HuH-7.5 (cell line): ENCODE results near the gene CORO7.

Experiments used
- DNase-seq: peaks from one replicate; pipeline ENCODE4 v3.0.0; 2011; ENCODE audit warnings: low spot score

The CORO7 gene

DNA sequence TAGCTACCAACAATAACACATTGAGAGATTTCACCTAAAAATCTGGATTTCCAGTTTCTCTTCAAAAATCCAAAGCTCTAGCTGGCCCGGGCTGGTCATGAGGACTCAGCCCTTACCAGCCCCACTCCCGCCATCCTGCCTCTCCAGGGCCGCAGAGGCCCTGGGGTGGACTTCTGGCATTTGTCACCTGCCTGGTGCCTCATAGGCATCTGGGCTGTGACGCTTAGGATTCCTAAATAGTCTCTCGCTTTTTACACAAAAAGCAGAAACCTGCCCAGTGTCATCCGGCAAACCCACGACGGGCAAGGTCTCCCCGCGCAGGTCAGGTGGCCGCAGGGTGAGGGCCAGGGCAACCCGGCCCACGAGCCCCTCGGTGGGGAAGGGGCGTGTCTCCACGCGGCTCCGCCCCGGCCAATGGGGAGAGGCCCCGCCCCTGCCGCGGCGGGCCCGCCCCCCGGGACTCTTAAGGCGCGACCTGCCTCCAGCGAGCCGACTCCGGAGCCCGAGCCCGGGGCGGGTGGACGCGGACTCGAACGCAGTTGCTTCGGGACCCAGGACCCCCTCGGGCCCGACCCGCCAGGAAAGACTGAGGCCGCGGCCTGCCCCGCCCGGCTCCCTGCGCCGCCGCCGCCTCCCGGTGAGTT, 44.9 kb downstream of the CORO7 start, which contains the start of gene VASN:
VASN (plus strand) TSS at position 492 of the 644 bp plus-strand sequence. CDS start 9,030 bp downstream, outside the sequence.
- peak; percentile 94 for DNase-seq

DNA sequence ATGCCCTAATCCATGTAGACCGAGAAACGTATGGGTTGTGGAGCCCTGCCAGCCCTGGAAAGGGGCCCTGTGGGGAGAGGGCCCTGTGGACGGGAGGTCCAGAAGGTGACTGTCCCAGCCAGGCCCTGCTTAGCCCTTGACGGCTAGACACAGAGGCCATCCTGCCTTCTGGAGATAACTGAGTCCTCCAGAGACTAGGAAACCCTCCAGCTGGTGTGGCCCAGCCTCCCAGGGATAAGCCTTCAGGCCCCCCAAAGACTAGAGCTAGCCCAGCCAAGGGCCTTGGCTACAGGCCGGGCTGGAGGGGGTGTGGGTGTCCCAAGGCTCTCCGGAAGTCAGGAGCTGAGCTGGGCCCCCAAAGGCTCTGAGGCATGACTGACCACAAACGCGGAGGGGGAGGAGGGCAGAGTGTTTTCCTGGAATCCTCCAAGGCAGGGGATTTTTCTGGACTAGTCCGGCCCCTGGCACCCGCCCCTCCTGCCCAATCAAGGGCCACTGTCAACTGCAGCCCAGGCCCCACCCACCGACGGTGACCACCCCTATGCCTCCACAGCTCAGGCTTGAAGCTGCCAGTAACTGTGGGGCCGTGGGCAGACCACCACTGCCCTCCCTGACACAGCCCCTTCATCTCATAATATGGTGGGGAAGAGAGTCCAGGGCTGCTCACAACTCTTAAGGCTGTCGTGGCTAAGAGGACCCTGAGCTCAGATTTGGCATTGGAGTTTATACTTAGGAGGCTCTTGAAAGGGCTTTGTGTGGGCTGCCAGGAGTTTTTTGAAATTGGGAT, 45.6 kb downstream of the CORO7 start:
- no peak for DNase-seq

DNA sequence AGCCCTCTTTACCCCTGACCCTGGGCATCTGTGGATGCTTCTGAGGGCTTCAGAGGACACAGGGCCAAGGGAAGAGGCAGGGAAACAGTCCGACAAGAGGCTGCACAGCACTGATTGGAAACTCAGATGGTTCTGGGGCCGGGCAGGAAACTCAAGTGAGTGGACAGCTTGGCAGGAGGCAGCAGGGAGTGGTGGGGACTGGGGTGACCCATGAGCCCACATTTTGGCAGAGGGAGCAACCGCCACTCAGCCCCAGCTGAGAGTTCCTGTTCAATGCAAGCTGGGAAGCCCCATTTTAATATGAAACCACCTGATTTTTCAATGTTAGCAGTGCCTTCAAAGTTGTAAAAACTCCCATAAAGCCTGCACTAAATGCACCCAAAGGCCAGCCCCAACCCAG, 46.2 kb downstream of the CORO7 start:
- DNase-seq = no peak

DNA sequence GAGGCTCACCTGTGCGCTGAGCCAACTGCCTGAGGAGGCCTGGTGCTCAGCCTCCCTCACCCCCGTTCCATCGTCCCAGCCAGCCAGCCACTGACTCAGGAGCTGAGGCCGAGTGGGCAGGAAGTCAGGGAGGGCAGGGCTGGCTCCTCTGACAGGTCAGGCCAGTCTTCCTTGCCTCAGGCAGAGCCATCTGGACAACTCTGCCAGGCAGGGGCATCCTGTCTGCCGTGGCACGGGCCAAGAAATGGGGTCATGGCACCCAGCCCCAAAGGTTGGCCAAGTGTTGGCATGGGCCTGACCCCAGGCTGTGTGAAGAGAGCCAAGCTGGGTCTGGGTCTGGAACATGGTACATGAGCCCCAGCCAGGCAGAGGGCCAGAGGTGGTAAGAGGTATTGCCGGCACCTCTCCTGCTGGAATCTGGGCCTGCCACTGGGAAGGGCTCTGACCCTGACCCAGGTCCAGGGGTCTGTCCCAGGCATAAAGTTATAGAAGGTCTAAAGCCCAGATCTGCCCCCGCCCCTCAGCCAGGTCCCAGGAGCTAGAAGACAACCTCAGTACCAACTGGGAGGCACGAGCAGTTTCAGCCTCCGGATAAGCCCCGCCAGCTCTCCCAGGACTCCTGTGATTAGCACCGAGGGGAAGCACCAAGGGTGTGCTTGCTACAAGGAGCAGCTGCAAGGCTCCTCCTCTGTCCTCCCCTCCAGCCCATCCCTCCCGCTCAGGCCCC, 47.2 kb downstream of the CORO7 start:
- DNase-seq = no peak

DNA sequence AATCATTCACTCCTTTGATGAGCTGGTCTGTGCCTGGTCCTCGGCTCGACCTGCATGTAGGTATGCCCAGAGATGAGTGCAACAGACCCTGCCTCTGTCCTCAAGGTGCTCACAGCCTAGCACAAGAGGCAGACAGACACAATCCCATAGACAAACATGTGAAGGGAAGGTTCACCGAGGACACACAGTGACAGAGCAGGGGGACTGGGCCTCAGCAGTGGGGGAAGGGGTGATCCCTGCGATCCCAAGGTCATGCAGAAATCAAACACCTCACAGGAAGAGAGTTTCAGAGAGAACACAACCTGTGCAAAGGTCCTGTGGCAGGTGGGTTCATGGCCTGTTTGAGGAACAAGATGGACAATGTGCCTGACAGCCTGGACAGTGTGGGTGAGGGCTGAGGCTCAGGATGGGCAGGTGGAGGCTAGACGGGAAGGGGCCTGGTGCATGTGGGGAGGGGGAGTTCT, 49.0 kb downstream of the CORO7 start:
- DNase-seq = no peak

DNA sequence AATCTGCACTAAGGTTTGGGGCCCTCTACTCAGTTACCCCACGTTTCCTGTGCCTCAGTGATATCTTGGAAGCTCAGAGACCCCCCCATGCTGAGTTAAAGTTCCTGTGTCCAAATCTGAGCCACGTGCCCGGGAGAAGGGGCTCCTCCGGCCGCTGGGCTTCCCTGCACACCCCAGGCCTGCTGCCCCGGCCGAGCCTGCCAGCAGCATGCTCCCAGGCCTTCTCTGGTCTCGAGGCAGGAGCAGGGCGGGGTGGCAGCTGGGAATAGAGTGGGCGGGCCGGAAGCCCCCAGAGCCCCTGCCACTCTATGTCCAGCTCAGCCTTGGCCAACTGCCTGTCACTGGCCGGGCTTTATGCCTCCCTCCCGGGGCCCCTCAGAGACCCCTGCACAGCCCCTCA, 50.4 kb downstream of the CORO7 start:
- no peak for DNase-seq

DNA sequence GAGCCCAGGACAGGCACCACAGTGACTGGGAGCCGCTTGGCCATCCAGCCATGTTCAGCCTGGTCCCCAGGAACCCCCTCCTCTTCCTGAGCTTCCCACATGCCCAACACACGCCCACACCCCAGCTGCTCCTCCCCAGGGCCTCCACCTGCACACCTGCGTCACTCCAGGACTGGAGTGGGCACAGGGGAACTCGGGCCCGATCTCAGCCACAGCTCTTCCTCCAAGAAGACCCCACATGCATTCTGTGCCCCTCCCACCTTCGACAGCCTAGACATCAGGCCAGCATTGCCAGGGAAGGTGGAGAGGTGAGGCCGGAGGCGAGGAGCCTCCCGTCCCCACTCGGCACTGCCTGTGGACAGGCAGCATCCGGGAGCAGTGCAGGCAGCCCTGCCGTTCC, 50.8 kb downstream of the CORO7 start:
- DNase-seq = no peak

DNA sequence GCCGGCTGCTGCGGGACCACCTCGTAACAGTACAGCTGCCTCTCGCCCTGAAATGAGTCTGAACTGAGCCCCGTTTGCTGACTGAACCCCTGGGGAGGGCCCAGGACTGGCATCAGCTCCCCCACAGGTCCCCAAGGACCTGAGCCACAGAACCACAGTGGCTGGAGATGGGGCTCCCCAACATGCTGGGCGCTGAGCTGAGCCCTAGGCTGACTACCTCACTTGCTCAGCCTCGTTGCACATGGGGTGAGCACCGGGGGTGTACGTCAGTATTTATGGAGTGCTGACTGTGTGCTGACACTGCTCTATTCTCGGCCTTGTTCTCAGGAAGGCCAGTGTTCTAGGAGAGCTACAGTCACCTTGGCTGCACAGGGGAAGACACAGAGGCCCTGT, 51.4 kb downstream of the CORO7 start:
- DNase-seq = no peak

DNA sequence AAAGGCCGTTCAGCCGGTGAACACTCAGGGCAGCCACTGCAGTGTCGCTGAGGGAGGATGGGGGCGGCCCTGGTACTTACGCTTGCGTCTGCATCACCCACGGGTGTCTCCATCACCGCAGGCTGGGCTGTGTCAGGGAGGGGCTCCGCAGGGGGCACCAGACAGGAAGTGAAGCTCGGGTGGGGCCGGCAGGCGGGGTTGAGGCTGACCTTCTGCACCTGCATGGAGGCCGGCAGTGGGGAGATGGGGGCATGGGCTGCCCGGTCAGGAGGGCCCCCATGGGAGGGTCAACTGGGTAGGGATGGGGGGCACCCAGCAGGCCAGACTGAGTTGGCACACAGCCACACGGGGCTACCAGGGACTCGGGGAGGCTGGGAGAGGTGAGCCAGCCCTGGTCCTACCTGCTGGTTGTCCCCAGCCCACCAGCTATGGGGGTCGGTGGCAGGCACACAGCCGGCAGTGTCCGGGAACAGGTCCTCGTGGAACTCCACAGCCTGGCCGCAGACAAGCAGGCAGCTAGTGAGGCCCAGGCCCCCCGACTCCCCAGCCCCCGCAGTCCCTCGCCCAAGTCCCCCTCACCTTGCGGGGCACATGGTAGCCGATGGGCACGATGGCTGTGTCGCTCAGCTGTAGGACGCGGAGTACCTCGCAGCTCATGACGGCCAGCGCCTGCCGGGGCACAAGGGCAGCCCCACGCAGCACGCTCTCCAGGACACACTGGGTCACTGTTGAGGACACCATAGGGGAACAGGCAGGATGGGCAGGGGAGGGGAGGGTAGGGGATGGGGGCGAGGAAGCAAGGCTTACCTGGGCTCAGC, 52.0 kb downstream of the CORO7 start:
- DNase-seq = no peak

DNA sequence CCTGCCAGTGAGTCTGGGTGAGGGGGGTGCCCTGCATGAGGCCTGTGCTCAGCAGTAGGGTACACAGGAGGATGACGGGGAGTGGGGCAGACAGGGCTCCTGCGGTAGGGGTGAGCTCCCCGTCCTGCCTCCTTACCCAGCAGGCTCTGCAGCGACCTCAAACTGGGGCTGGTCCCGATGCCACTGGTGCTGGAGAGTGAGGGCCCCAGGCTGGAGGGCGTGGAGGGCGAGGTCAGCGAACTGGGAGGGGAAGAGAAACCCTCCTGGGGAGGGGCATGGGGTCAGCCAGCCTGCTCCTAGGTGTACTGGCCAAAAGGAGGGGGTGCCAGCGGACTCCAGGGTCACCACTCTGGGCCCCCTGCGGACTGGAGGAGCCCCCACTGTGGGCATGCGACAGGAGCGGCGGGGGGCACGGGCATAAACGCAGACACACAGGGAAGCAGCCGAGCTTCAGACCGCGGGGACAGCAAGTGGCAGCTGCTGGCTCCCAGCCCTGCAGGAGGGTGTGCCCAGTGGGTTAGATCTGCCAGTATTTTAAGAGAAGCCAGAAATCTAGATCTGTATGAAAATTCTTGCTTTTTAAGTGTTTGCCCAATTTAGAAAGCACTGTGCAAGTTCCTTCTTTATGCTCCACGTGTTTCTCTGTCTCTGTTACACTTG, 53.8 kb downstream of the CORO7 start:
- DNase-seq = no peak

DNA sequence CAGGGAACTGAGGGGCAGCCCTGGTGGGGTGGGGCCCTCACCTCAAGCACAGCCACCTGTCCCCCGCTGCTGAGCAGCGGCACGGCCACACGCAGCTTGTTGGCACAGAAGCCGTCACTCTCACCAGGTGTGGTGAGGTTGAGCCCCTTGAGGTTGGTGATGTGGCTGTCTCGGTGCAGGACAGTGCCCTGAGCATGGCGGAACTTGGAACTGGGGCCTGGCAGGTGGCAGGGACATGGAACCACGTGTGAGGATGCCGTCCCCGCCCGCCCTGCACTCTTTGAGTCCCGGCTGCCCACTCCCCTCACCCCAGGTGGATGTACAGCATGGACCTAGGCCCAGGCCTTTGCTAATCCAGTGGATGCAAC, 54.5 kb downstream of the CORO7 start:
- no peak for DNase-seq

DNA sequence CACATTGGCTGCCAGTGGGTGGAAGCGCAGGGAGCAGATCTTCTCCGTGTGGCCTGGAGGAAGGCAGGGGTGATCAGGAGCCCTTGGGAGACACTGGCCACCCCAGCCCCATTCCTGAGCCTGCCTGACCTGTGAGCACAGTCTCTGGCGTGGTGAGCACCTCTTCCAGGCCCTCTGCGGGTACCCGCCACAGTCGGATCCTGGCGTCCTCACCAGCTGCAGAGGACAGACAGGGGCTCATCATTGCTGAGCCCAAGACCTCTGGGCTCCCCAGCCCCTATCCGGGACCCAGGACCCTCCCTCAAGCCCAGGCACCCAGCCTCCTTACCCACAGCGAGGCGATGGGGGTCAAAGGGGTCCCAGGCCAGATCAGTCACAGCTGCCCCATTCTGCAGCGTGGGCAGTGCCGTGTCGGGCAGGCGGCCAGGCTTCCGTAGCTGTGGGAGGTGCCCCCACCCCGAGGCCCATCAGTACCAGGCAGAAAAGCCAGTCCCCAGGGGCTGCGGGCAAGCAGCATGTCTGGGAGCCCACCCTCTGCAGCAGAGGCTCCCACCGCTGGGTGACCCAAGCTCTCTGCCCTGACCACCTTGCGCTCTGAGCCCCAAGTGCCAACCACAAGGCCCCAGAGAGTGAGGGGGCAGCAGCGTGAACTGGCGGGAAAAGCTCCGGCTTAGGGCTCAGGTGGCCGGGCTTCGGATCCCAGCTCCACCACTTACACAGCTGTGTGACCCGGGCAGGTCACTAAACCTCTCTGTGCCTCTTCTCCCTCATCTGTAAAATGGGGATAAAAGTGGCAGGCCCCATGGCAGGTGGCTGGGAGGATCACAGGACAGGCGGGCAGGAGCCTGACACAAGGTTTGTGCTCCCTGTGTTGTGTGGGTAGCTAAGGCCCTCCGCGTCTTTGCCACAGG, 55.1 kb downstream of the CORO7 start:
- no peak for DNase-seq

DNA sequence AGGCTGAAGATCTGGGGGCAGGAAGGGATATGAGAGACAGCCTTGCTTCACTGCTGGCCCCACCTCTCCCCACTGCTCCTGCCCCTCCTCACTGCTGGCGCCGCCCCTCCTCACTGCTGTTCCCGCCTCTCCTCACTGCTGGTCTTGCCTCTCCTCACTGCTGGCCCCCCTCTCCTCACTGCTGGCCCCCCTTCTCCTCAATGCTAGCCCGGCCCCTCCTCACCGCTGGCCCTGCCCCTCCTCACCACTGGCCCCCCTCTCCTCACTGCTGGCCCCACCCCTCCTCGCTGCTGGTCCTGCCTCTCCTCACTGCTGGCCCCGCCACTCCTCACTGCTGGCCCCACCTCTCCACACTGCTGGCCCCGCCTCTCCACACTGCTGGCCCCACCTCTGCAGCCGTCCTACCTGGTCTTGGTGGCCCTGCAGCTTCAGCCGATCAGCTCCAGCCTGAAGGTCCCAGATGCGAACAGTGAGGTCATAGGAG, 55.8 kb downstream of the CORO7 start:
- no peak for DNase-seq

DNA sequence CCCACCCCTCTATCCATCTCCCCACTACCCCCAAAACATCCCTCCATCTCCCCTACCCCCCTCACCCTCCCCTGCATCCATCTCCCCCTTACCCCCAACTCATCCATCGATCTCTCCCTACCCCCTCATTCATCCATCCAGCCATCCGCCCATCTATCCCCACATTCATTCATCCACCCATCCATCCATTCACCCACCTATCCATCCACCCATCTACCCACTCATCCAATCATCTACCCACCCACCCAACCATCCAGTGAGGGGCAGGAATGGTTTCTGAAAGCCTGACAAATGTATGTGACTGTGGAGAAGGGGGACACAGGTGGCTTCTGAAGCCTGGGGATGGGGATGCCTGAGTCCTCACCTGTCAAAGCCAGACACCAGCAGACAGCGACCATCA, 56.5 kb downstream of the CORO7 start:
- no peak for DNase-seq

DNA sequence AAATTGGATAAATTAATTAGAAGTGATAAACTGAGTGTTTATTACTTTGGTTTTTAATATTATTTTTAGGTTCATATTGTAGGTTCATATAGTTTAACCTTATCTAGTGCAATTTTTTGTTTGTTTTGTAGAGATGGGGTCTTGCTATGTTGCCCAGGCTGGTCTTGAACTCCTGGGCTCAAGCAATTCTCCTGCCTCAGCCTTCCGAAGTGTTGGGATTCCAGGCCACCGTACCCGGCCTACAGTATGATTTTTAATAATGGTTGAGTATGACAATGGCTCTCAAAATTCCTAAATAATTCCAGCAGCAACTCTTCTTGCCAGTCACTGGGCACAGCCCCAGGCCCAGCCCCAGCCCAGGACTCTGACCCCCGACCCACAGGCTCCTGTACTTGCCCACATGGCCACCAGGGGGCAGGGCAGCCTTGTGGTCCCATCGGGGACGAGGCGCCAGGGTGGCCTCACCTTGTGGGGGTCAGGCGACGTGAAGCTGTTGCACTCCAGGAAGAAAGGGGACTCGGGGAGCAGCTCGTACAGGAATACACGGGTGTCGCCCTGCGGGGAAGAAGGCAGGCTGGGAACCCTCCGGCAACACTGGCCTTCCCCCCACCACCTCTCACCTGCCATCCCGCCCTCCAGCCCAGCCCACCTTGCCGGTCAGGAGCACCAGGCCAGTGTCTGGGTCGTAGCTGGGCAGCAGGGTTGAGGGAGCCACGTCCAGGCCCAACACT, 57.4 kb downstream of the CORO7 start:
- DNase-seq = peak; percentile 83

DNA sequence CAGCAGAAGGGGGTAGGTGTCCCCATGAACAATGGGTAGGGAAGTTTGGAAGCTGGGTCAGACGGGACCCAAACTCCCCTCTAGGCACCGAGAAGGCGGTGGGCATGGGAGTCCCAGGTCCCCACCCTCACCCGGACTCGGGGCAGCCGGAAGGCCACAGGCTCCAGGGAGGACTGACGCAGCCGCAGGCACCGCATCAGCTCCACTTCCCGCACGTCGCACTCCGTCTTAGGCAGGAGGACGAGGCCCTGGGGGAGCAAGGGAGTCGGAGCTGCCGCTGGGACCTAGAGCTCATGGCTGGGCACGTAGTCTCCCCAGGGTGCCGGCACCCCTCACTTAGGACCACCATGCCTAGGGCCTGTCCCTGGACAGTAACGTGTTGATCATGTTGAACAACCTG, 58.2 kb downstream of the CORO7 start:
- no peak for DNase-seq

DNA sequence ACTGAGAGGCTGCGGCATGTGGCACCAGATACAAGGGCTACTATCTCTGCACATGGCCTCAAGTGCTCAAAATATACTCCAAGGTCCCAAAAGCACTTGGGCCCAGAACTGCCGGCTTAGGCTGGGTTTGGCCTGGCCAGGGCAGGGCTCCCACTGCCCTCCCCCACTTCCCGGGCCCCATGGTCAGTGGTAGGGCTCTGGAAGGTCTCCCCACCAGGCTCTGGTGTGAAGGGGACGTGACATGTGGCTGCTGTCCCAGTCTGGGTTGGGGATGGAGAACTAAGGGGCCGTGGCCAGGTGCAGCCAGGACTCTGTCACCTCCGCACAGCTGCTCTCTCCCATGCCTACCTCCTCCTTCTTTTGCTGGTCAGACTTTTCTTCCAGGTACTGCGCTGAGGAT, 59.6 kb downstream of the CORO7 start:
- no peak for DNase-seq

DNA sequence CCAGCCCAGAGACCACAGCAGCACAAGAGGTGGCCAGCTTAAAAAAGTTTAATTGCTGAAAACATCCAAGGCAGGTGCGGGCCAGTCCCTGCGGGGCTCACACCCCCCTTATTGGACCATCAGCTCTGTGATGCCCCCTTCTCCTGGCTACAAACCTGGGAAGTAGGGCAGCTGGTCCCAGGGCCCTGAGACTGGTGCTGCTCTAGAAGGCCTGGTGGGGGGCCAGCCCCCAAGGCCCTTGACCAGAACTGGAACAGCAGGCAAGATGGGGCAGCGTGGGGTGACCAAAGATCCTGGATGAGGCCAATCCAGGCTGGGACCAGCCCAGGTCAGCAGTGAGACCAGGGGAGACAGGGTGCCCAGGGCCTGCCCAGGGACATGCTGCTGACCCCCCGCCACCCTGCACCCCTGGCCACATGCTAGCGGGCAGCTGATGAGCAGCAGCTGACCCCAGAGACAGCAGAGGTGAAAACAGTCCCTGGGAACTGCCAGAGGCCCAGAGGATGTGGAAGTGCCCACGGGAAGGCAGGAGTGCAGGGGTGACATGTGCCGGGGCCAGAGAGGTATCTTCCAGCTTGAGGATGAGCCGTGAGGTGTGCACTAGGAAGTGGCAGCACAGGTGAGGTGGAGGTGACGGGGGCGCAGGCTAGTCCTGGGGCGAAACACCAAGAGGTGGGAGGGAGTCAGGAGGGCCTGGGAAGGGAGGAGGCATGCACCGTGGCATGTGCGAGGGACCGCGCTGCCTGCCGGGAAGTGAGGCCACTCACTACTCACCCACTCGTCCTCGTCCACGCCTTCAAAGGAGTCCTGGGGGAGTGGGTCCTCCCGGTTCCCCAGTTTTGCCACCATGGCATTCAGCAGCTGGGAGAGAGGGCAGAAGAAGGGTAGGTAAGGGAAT, 61.6 kb downstream of the CORO7 start:
- DNase-seq = no peak

DNA sequence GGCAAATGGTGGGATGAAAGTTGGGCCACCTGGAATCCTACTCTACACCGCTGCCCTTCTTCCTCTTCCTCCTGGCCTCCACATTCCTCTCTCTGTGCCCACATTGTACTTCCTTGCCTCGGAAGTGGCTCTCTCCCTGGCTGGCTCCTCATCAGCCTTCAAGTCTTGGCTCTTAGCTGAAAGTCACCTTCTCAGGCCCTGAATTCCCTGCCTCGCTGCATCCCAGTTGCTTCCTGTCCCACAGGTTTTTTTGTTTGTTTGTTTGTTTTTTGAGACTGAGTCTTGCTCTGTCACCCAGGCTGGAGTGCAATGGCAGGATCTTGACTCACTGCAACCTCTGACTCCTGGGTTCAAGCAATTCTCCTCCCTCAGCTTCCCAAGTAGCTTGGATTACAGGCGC, 62.7 kb downstream of the CORO7 start:
- no peak for DNase-seq
